ENCODE data around the gene SLC25A21. TPM values are rescaled to one million over a fixed set of nuclear protein-coding genes. Genes with fewer than 3 reads are reported as not detected.
A peak's percentile ranks its signal among the peaks of the same experiment; 100 is the strongest.

SLC25A21 gene
- total and polyA plus RNA-seq, 2 of the 13 experiments (the other 11 are each of a cell fraction or from before 2014, with no cell fraction given), result 1.9 to 2.9 TPM

- TF ChIP-seq, protein P1, sequence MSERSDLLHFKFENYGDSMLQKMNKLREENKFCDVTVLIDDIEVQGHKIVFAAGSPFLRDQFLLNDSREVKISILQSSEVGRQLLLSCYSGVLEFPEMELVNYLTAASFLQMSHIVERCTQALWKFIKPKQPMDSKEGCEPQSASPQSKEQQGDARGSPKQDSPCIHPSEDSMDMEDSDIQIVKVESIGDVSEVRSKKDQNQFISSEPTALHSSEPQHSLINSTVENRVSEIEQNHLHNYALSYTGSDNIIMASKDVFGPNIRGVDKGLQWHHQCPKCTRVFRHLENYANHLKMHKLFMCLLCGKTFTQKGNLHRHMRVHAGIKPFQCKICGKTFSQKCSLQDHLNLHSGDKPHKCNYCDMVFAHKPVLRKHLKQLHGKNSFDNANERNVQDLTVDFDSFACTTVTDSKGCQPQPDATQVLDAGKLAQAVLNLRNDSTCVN (CRISPR knock-in tag; IDR thresholded peaks at IDR 0.05; ENCODE audit: borderline replicate concordance), result 0 out of 2 replicates have a peak, but pooled peaks have one; percentile 22
- TF ChIP-seq KDM6A (CRISPR knock-in tag; IDR thresholded peaks at IDR 0.05; ENCODE audit: low read depth) (no peak), CBX5 (CRISPR knock-in tag; IDR thresholded peaks at IDR 0.05; ENCODE audit: borderline replicate concordance) (no peak; the same call in 1 of the 2 replicates), CAMTA2 (CRISPR knock-in tag; IDR thresholded peaks at IDR 0.05; ENCODE audit: borderline replicate concordance) (0 out of 2 replicates have a peak, but pooled peaks have one; percentile 13), NFIB (CRISPR knock-in tag; IDR thresholded peaks at IDR 0.05; ENCODE audit: borderline replicate concordance) (no peak), PHB2 (IDR thresholded peaks at IDR 0.05; ENCODE audit: partially characterized antibody) (no peak), ZNF160 (CRISPR knock-in tag; IDR thresholded peaks at IDR 0.05) (0 out of 2 replicates have a peak, but pooled peaks have one; percentile 40), ELK4 (CRISPR knock-in tag; IDR thresholded peaks at IDR 0.05; ENCODE audit: borderline replicate concordance) (no peak), MEIS2 (CRISPR knock-in tag; IDR thresholded peaks at IDR 0.05) (peak; percentile 29; the same call in 1 of the 2 replicates), ATF7-NPFF (CRISPR knock-in tag; IDR thresholded peaks at IDR 0.05; ENCODE audit: low read depth) (peak; percentile 74), NR2F6 (IDR thresholded peaks at IDR 0.05) (no peak), NR2F6 (CRISPR knock-in tag; IDR thresholded peaks at IDR 0.05) (0 out of 2 replicates have a peak, but pooled peaks have one; percentile 21), HNRNPH1 (optimal IDR thresholded peaks at IDR 0.05; ENCODE audit: low read depth, low read length) (no peak), ZNF883 (CRISPR knock-in tag; IDR thresholded peaks at IDR 0.05; ENCODE audit: not compliant biosample characterization) (peak; percentile 85), GATA4 (IDR thresholded peaks at IDR 0.05; ENCODE audit: borderline replicate concordance, low read depth) (no peak), FOXK1 (CRISPR knock-in tag; IDR thresholded peaks at IDR 0.05; ENCODE audit: borderline replicate concordance, low read depth) (peak; percentile 25; the same call in 1 of the 2 replicates), ZNF280D (CRISPR knock-in tag; IDR thresholded peaks at IDR 0.05) (0 out of 2 replicates have a peak, but pooled peaks have one; percentile 48), PCBP1 (IDR thresholded peaks at IDR 0.05; ENCODE audit: borderline replicate concordance, low read depth, low read length) (no peak), ZNF501 (CRISPR knock-in tag; IDR thresholded peaks at IDR 0.05) (peak; percentile 94)
- TF ChIP-seq, protein P2, sequence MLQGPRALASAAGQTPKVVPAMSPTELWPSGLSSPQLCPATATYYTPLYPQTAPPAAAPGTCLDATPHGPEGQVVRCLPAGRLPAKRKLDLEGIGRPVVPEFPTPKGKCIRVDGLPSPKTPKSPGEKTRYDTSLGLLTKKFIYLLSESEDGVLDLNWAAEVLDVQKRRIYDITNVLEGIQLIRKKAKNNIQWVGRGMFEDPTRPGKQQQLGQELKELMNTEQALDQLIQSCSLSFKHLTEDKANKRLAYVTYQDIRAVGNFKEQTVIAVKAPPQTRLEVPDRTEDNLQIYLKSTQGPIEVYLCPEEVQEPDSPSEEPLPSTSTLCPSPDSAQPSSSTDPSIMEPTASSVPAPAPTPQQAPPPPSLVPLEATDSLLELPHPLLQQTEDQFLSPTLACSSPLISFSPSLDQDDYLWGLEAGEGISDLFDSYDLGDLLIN (CRISPR knock-in tag; IDR thresholded peaks at IDR 0.05; ENCODE audit: borderline replicate concordance), result no peak; the same call in 1 of the 2 replicates
- TF ChIP-seq, protein P3, sequence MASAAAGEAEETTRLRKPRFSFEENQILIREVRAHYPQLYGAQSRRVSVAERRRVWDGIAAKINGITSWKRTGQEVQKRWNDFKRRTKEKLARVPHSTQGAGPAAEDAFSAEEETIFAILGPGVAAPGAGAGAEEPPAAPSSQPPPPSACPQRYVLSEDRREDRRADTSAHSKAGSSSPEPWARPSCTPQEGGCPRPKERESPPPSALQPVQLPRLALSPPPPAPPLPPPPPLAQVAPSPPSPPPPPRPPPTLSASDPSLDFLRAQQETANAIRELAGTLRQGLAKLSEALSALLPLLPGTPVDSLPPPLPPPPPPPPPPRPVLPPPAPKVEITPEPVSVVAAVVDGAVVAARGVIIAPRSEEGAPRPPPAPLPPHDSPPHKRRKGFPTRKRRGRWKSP (CRISPR knock-in tag; IDR thresholded peaks at IDR 0.05), result peak; percentile 97
These were observed 524.3 kb downstream of the SLC25A21 start (continued) for GRCh38 chr14:36647824-36648753.
